ENCODE results near the gene TSPAN11. TPM values are rescaled to one million over a fixed set of nuclear protein-coding genes. Genes with fewer than 3 reads are reported as not detected.

The TSPAN11 gene
- total RNA-seq, 1 donor from 2014 or later, result 12.4 TPM

GRCh38 chr12:31002361-31002725, 75.8 kb downstream of the TSPAN11 start:
- H3K9me3 ChIP-seq (ENCODE audit: insufficient read depth, low read depth, low read length), result no peaks in the 10 kb centered on the region
- no peak overlapping the region for H3K27ac ChIP-seq (ENCODE audit: low read depth, low read length)
- no peaks in the 10 kb centered on the region for H4K20me1 ChIP-seq (ENCODE audit: insufficient read depth, low read length)
- no peaks in the 10 kb centered on the region for H3K36me3 ChIP-seq (ENCODE audit: insufficient read depth, low read length)
- H3K79me2 ChIP-seq (ENCODE audit: insufficient read depth, low read length), result no peaks in the 10 kb centered on the region
- no peaks in the 10 kb centered on the region for H3K4me1 ChIP-seq (ENCODE audit: insufficient read depth, low read length)
- H3K9ac ChIP-seq (ENCODE audit: low read length), result no peak overlapping the region
- no peak overlapping the region for H2AFZ ChIP-seq (ENCODE audit: low read depth, low read length)
- H3K36me3 Mint-ChIP-seq (ENCODE audit: low read depth, unreplicated experiment), result no peaks in the 10 kb centered on the region
- H3K4me3 ChIP-seq (ENCODE audit: insufficient read depth, low read depth, low read length), result no peak overlapping the region
- FAIRE-seq, result no peak
- no peak overlapping the region for H3K4me2 ChIP-seq (ENCODE audit: low read length)
- H3K9me3 Mint-ChIP-seq (ENCODE audit: unreplicated experiment), result no peaks in the 10 kb centered on the region
- TF ChIP-seq EZH2 (IDR thresholded peaks at IDR 0.05; ENCODE audit: insufficient read depth, low read length) (no peak), CTCF (IDR thresholded peaks at IDR 0.05; ENCODE audit: insufficient read depth, low read depth, low read length) (no peak)
- DNase-seq (ENCODE audit: low read depth), result no peak
- H3K4me1 Mint-ChIP-seq (ENCODE audit: low read depth, unreplicated experiment), result peaks cover 15% of the 10 kb centered on the region
- H3K27me3 ChIP-seq (ENCODE audit: insufficient read depth, low read length), result no peaks in the 10 kb centered on the region
- peaks cover 29% of the 10 kb centered on the region for H3K27me3 Mint-ChIP-seq (ENCODE audit: low read depth, unreplicated experiment)
- no peak overlapping the region for H3K27ac Mint-ChIP-seq (ENCODE audit: unreplicated experiment)
- H3K4me3 Mint-ChIP-seq (ENCODE audit: unreplicated experiment), result no peak overlapping the region

- H3K27ac ChIP-seq (ENCODE audit: low read depth, low read length), result no peak overlapping the region
- H3K4me2 ChIP-seq (ENCODE audit: low read length), result no peak overlapping the region
- H3K4me3 Mint-ChIP-seq (ENCODE audit: unreplicated experiment), result no peak overlapping the region
- peak overlapping the region; percentile 47 for H3K27ac Mint-ChIP-seq (ENCODE audit: unreplicated experiment)
- H3K9me3 Mint-ChIP-seq (ENCODE audit: unreplicated experiment), result no peaks in the 10 kb centered on the region
- no peak overlapping the region for H3K4me3 ChIP-seq (ENCODE audit: insufficient read depth, low read depth, low read length)
- FAIRE-seq (no peak), DNase-seq (ENCODE audit: low read depth) (peak; percentile 26)
- TF ChIP-seq CTCF (IDR thresholded peaks at IDR 0.05; ENCODE audit: insufficient read depth, low read depth, low read length), result no peak
- no peak for TF ChIP-seq EZH2 (IDR thresholded peaks at IDR 0.05; ENCODE audit: insufficient read depth, low read length)
- H3K4me1 ChIP-seq (ENCODE audit: insufficient read depth, low read length), result no peaks in the 10 kb centered on the region
- no peaks in the 10 kb centered on the region for H3K36me3 ChIP-seq (ENCODE audit: insufficient read depth, low read length)
- H3K27me3 Mint-ChIP-seq (ENCODE audit: low read depth, unreplicated experiment), result peaks cover 30% of the 10 kb centered on the region
- no peak overlapping the region for H3K9ac ChIP-seq (ENCODE audit: low read length)
- H4K20me1 ChIP-seq (ENCODE audit: insufficient read depth, low read length), result no peaks in the 10 kb centered on the region
- H3K9me3 ChIP-seq (ENCODE audit: insufficient read depth, low read depth, low read length), result no peaks in the 10 kb centered on the region
- peaks cover 15% of the 10 kb centered on the region for H3K4me1 Mint-ChIP-seq (ENCODE audit: low read depth, unreplicated experiment)
- H3K27me3 ChIP-seq (ENCODE audit: insufficient read depth, low read length), result no peaks in the 10 kb centered on the region
- no peaks in the 10 kb centered on the region for H3K79me2 ChIP-seq (ENCODE audit: insufficient read depth, low read length)
- no peak overlapping the region for H2AFZ ChIP-seq (ENCODE audit: low read depth, low read length)
- no peaks in the 10 kb centered on the region for H3K36me3 Mint-ChIP-seq (ENCODE audit: low read depth, unreplicated experiment)
These were observed 76.5 kb downstream of the TSPAN11 start for GRCh38 chr12:31002999-31003398.

- H3K4me1 Mint-ChIP-seq (ENCODE audit: low read depth, unreplicated experiment), result peaks cover 15% of the 10 kb centered on the region
- H3K36me3 ChIP-seq (ENCODE audit: insufficient read depth, low read length), result no peaks in the 10 kb centered on the region
- FAIRE-seq, result no peak
- TF ChIP-seq EZH2 (IDR thresholded peaks at IDR 0.05; ENCODE audit: insufficient read depth, low read length), result no peak
- TF ChIP-seq CTCF (IDR thresholded peaks at IDR 0.05; ENCODE audit: insufficient read depth, low read depth, low read length), result no peak
- H3K9me3 ChIP-seq (ENCODE audit: insufficient read depth, low read depth, low read length), result no peaks in the 10 kb centered on the region
- DNase-seq (ENCODE audit: low read depth), result no peak
- no peaks in the 10 kb centered on the region for H3K36me3 Mint-ChIP-seq (ENCODE audit: low read depth, unreplicated experiment)
- H3K79me2 ChIP-seq (ENCODE audit: insufficient read depth, low read length), result no peaks in the 10 kb centered on the region
- peaks cover 31% of the 10 kb centered on the region for H3K27me3 Mint-ChIP-seq (ENCODE audit: low read depth, unreplicated experiment)
- H3K27ac Mint-ChIP-seq (ENCODE audit: unreplicated experiment), result peak overlapping the region; percentile 58
- H3K9ac ChIP-seq (ENCODE audit: low read length), result no peak overlapping the region
- H2AFZ ChIP-seq (ENCODE audit: low read depth, low read length), result no peak overlapping the region
- H3K9me3 Mint-ChIP-seq (ENCODE audit: unreplicated experiment), result no peaks in the 10 kb centered on the region
- no peaks in the 10 kb centered on the region for H3K27me3 ChIP-seq (ENCODE audit: insufficient read depth, low read length)
- H3K4me3 Mint-ChIP-seq (ENCODE audit: unreplicated experiment), result no peak overlapping the region
- H3K4me3 ChIP-seq (ENCODE audit: insufficient read depth, low read depth, low read length), result no peak overlapping the region
- no peaks in the 10 kb centered on the region for H4K20me1 ChIP-seq (ENCODE audit: insufficient read depth, low read length)
- H3K4me2 ChIP-seq (ENCODE audit: low read length), result no peak overlapping the region
- H3K4me1 ChIP-seq (ENCODE audit: insufficient read depth, low read length), result no peaks in the 10 kb centered on the region
- H3K27ac ChIP-seq (ENCODE audit: low read depth, low read length), result no peak overlapping the region
These were observed 77.5 kb downstream of the TSPAN11 start for GRCh38 chr12:31003861-31004640.

Measured in astrocyte (in vitro differentiated cells and primary cell).